AG04449 (cell line): ENCODE results near the gene FAM161A.

ENCODE experiments used
- CTCF ChIA-PET: fragments of 350-600 bp; formaldehyde crosslinking; extraction: SDS; loops from one replicate; lab custom pipeline; 2021; ENCODE audit warnings: antibody characterized with exemption; lab: Yijun Ruan, JAX
- POLR2A ChIA-PET: fragments of 400-600, 350-600 bp; formaldehyde crosslinking; extraction: SDS; loops from one replicate; lab custom pipeline; 2020; ENCODE audit warnings: antibody characterized with exemption, inconsistent platforms; lab: Yijun Ruan, JAX
- DNase-seq: peaks from one replicate; pipeline ENCODE4 v3.0.0-alpha.2; 2010; ENCODE audit warnings: low read depth, low spot score
- H3K4me3 ChIP-seq: 2 replicates; pipeline ENCODE4 v1.5.1; 2011; ENCODE audit warnings: low read depth, mild to moderate bottlenecking, control low read depth, low read length
- CTCF ChIP-seq: IDR thresholded peaks from one replicate; pipeline ENCODE4 v1.5.1; 2011; ENCODE audit warnings: mild to moderate bottlenecking, moderate library complexity, low read length, control low read depth, inconsistent platforms; ENCODE audit not compliant: insufficient read depth; ENCODE audit errors: missing control alignments

Gene FAM161A

GRCh38 chr2:61853847-61854563 lies at the start of gene FAM161A:
TSS of gene FAM161A (minus strand) at chr2:61854060. CDS start at chr2:61854041, 19 bp downstream.
- H3K4me3 ChIP-seq = peak within 1 kb of the TSS; percentile 97
- peak; percentile 7 for DNase-seq
- ChIA-PET POLR2A (no interaction called here), CTCF (interaction anchor here (1.0 kb wide), 1 partner anchor 719 kb away, joined by 3 read pairs; no protein-coding TSS in a partner anchor)
- no peak for TF ChIP-seq CTCF

GRCh38 chr2:61900281-61900680 lies 46.4 kb upstream of the FAM161A start:
- CTCF ChIA-PET = no interaction called here
- H3K4me3 ChIP-seq = no peak overlapping the region
- no peak for DNase-seq
- POLR2A ChIA-PET = no interaction called here
- TF ChIP-seq CTCF = no peak

- TF ChIP-seq CTCF = peak; percentile 52
- ChIA-PET POLR2A (no interaction called here), CTCF (interaction anchor here (0.7 to 1.9 kb wide), 4 partner anchors 9 to 764 kb away, joined by 3 to 4 read pairs (median 3); no protein-coding TSS in a partner anchor)
- no peak for DNase-seq
- H3K4me3 ChIP-seq = no peak overlapping the region
Measured at GRCh38 chr2:61898810-61899209, 45.0 kb upstream of the FAM161A start.

GRCh38 chr2:61888267-61889055 lies 34.6 kb upstream of the FAM161A start, which contains the start of gene CCT4:
TSS of gene CCT4 (minus strand) at chr2:61888656. CDS start at chr2:61888507, 149 bp downstream.
- TF ChIP-seq CTCF = no peak
- POLR2A ChIA-PET = interaction anchor here (0.7 kb wide), 1 partner anchor 426 kb away, joined by 3 read pairs; no protein-coding TSS in a partner anchor
- CTCF ChIA-PET = no interaction called here
- no peak for DNase-seq
- H3K4me3 ChIP-seq = peak within 1 kb of the TSS; percentile 87

GRCh38 chr2:61887717-61888266 lies 33.9 kb upstream of the FAM161A start:
- no peak for DNase-seq
- CTCF ChIA-PET = no interaction called here
- peak overlapping the region; percentile 87 for H3K4me3 ChIP-seq
- TF ChIP-seq CTCF = no peak
- POLR2A ChIA-PET = interaction anchor here (1.2 kb wide), 1 partner anchor 18 kb away, joined by 4 read pairs; the partner anchor contains the start of gene COMMD1
